ENCODE results near the gene RFFL.

Gene RFFL

GRCh38 chr17:35088881-35089585, 25.5 kb upstream of the RFFL start (continued):
- TF ChIP-seq ZNF132 (tag by site-specific recombination; IDR thresholded peaks at IDR 0.05; ENCODE audit: borderline replicate concordance) (no peak), PRDM1 (tag by site-specific recombination; IDR thresholded peaks at IDR 0.05) (0 out of 2 replicates have a peak, but pooled peaks have one; percentile 19), ZNF423 (tag by site-specific recombination; IDR thresholded peaks at IDR 0.05) (no peak), ZBTB26 (tag by site-specific recombination; optimal IDR thresholded peaks at IDR 0.05) (peak; percentile 56), ZNF239 (tag by site-specific recombination; IDR thresholded peaks at IDR 0.05) (no peak), ZNF398 (tag by site-specific recombination; IDR thresholded peaks at IDR 0.05) (no peak), ZIC2 (tag by site-specific recombination; IDR thresholded peaks at IDR 0.05) (no peak), ZNF16 (tag by site-specific recombination; IDR thresholded peaks at IDR 0.05; ENCODE audit: low read depth) (no peak), ZBTB8A (tag by site-specific recombination; IDR thresholded peaks at IDR 0.05) (peak; percentile 43; the same call in 1 of the 2 replicates), ZNF530 (tag by site-specific recombination; IDR thresholded peaks at IDR 0.05; ENCODE audit: low read depth) (no peak), ZNF280C (tag by site-specific recombination; IDR thresholded peaks at IDR 0.05) (no peak), ZFP37 (tag by site-specific recombination; IDR thresholded peaks at IDR 0.05) (no peak), ZNF629 (tag by site-specific recombination; IDR thresholded peaks at IDR 0.05) (no peak), ZBTB6 (tag by site-specific recombination; IDR thresholded peaks at IDR 0.05) (peak; percentile 40; the same call in 1 of the 2 replicates), GLI4 (tag by site-specific recombination; IDR thresholded peaks at IDR 0.05) (no peak), ZNF571 (tag by site-specific recombination; IDR thresholded peaks at IDR 0.05) (no peak), PRDM10 (tag by site-specific recombination; IDR thresholded peaks at IDR 0.05) (no peak), ZNF558 (tag by site-specific recombination; IDR thresholded peaks at IDR 0.05) (no peak), ZNF639 (tag by site-specific recombination; IDR thresholded peaks at IDR 0.05) (no peak), ZNF10 (tag by site-specific recombination; IDR thresholded peaks at IDR 0.05) (peak; percentile 91), REST (tag by site-specific recombination; IDR thresholded peaks at IDR 0.05) (no peak), YY1 (tag by site-specific recombination; IDR thresholded peaks at IDR 0.05) (no peak; the same call in 1 of the 2 replicates), GLI2 (tag by site-specific recombination; IDR thresholded peaks at IDR 0.05; ENCODE audit: borderline replicate concordance, low read depth) (no peak)
